Calu3 (cell line): Measurements from ENCODE around the gene STK4. TPM values are rescaled to one million over a fixed set of nuclear protein-coding genes. Genes with fewer than 3 reads are reported as not detected.
A peak's percentile ranks its signal among the peaks of the same experiment; 100 is the strongest.

Experiments
- BruUV-seq: library from RNA; stranded (reverse); fragments of 400-500 nt; replicated peaks from 2 replicates; lab custom pipeline; 2021; lab: Mats Ljungman, UMichigan
- CTCF ChIA-PET: fragments of 300-600 bp; sonication (Branson Sonifier 250); formaldehyde crosslinking; loops from one replicate; lab custom pipeline; 2022; ENCODE audit warnings: antibody characterized with exemption; lab: Charles Lee
- DNase-seq: peaks from one replicate; pipeline ENCODE4 v3.0.0; 2022
- H3K27ac Mint-ChIP-seq: one replicate; pipeline ENCODE4 v1.8.0; 2022; ENCODE audit warnings: mixed read lengths; ENCODE audit not compliant: unreplicated experiment
- H3K27me3 Mint-ChIP-seq: one replicate; pipeline ENCODE4 v1.8.0; 2022; ENCODE audit warnings: mixed read lengths; ENCODE audit not compliant: unreplicated experiment
- H3K36me3 Mint-ChIP-seq: one replicate; pipeline ENCODE4 v1.8.0; 2022; ENCODE audit warnings: mild to moderate bottlenecking, moderate library complexity, mixed read lengths; ENCODE audit not compliant: insufficient read depth, unreplicated experiment
- H3K4me1 Mint-ChIP-seq: one replicate; pipeline ENCODE4 v1.8.0; 2022; ENCODE audit warnings: mild to moderate bottlenecking, low read depth, mixed read lengths; ENCODE audit not compliant: unreplicated experiment
- H3K4me3 Mint-ChIP-seq: one replicate; pipeline ENCODE4 v1.8.0; 2022; ENCODE audit warnings: mild to moderate bottlenecking, low read depth, moderate library complexity, mixed read lengths; ENCODE audit not compliant: unreplicated experiment
- H3K9me3 Mint-ChIP-seq: one replicate; pipeline ENCODE4 v1.8.0; 2022; ENCODE audit warnings: low read depth, mixed read lengths; ENCODE audit not compliant: unreplicated experiment
- CTCF ChIP-seq: fragments of 200-600 bp; IDR thresholded peaks from one replicate; pipeline ENCODE4 v1.8.0; 2022; ENCODE audit warnings: antibody characterized with exemption; ENCODE audit not compliant: unreplicated experiment
- intact Hi-C: fragments of 100-400 bp; cut with micrococcal nuclease; formaldehyde crosslinking; loops from one replicate; pipeline ENCODE4 v1.10.0; 2022; ENCODE audit not compliant: unreplicated experiment
- total RNA-seq: library from RNA; stranded (reverse); gene quantifications from 2 replicates; pipeline ENCODE4 v1.2.3, GENCODE V29; 2022

Gene STK4
- total RNA-seq, 1 experiment from 2014 or later, result 53.1 TPM

GRCh38 chr20:45114465-45115385, 148.4 kb downstream of the STK4 start, which contains the start of gene WFDC5:
Gene WFDC5 (minus strand): TSS chr20:45115174. CDS start chr20:45115083, 91 bp downstream.
- CTCF ChIA-PET, result interaction anchor here (1.1 to 3.3 kb wide), 3 partner anchors 10 to 115 kb away, joined by 3 to 16 read pairs (median 4); no protein-coding TSS in a partner anchor
- Mint-ChIP-seq H3K36me3 (no peaks in the 10 kb centered on the region), H3K27ac (no peak within 1 kb of the TSS), H3K9me3 (no peaks in the 10 kb centered on the region), H3K4me1 (no peaks in the 10 kb centered on the region), H3K4me3 (no peak within 1 kb of the TSS), H3K27me3 (peaks cover 39% of the 10 kb centered on the region)
- no peak for DNase-seq
- BruUV-seq, result no TSS peak
- TF ChIP-seq CTCF, result no peak
- intact Hi-C loops, result no loop called here

- CTCF ChIA-PET, result interaction anchor here (1.2 kb wide), 1 partner anchor 11 kb away, joined by 4 read pairs; no protein-coding TSS in a partner anchor
- intact Hi-C loops, result no loop called here
- TF ChIP-seq CTCF, result no peak
- BruUV-seq, result no TSS peak
- Mint-ChIP-seq H3K27me3 (peaks cover 45% of the 10 kb centered on the region), H3K4me1 (no peaks in the 10 kb centered on the region), H3K36me3 (no peaks in the 10 kb centered on the region), H3K27ac (no peak overlapping the region), H3K9me3 (no peaks in the 10 kb centered on the region), H3K4me3 (no peak overlapping the region)
- no peak for DNase-seq
Observed at GRCh38 chr20:45115386-45115774, 149.1 kb downstream of the STK4 start.

- BruUV-seq, result no TSS peak
- H3K9me3 Mint-ChIP-seq, result no peaks in the 10 kb centered on the region
- intact Hi-C loops, result no loop called here
- no peaks in the 10 kb centered on the region for H3K4me1 Mint-ChIP-seq
- no peak overlapping the region for H3K27ac Mint-ChIP-seq
- DNase-seq, result no peak
- no peak for TF ChIP-seq CTCF
- CTCF ChIA-PET, result interaction anchor here (0.8 kb wide), 1 partner anchor 72 kb away, joined by 4 read pairs; no protein-coding TSS in a partner anchor
- H3K4me3 Mint-ChIP-seq, result no peak overlapping the region
- H3K27me3 Mint-ChIP-seq, result peaks cover 50% of the 10 kb centered on the region
- no peaks in the 10 kb centered on the region for H3K36me3 Mint-ChIP-seq
Observed at GRCh38 chr20:45115829-45116228, 149.5 kb downstream of the STK4 start.

GRCh38 chr20:45117581-45117980, 151.3 kb downstream of the STK4 start:
- no peak overlapping the region for H3K4me3 Mint-ChIP-seq
- H3K27ac Mint-ChIP-seq, result no peak overlapping the region
- no peaks in the 10 kb centered on the region for H3K9me3 Mint-ChIP-seq
- TF ChIP-seq CTCF, result peak; percentile 8
- H3K36me3 Mint-ChIP-seq, result no peaks in the 10 kb centered on the region
- intact Hi-C loops, result no loop called here
- peaks cover 63% of the 10 kb centered on the region for H3K27me3 Mint-ChIP-seq
- DNase-seq, result no peak
- BruUV-seq, result no TSS peak
- H3K4me1 Mint-ChIP-seq, result no peaks in the 10 kb centered on the region
- CTCF ChIA-PET, result interaction anchor here (0.8 to 1.7 kb wide), 8 partner anchors 11 to 176 kb away, joined by 3 to 7 read pairs (median 4); no protein-coding TSS in a partner anchor
